HG02763 (cell line): ENCODE measurements around the gene FGFR4.

Experiments
- ATAC-seq: cut with Tn5 transposase; IDR thresholded peaks from one replicate; pipeline ENCODE4 v1.9.1; 2021; ENCODE audit warnings: mild to moderate bottlenecking, moderate library complexity; ENCODE audit not compliant: unreplicated experiment

The FGFR4 gene

GRCh38 chr5:177099422-177100093 is 12.8 kb downstream of the FGFR4 start:
- no peak for ATAC-seq

- no peak for ATAC-seq
These were observed 14.0 kb downstream of the FGFR4 start for GRCh38 chr5:177100714-177101121.

GRCh38 chr5:177103523-177104253 is 17.0 kb downstream of the FGFR4 start:
- no peak for ATAC-seq

- no peak for ATAC-seq
These were observed 19.2 kb downstream of the FGFR4 start for GRCh38 chr5:177105691-177106476.

- ATAC-seq: no peak
These were observed 20.4 kb downstream of the FGFR4 start for GRCh38 chr5:177107159-177107558.

- no peak for ATAC-seq
These were observed 23.1 kb downstream of the FGFR4 start for GRCh38 chr5:177109810-177110209.

GRCh38 chr5:177111720-177112394 is 25.1 kb downstream of the FGFR4 start:
- no peak for ATAC-seq

GRCh38 chr5:177112589-177113220 is 26.0 kb downstream of the FGFR4 start:
- ATAC-seq: no peak

- ATAC-seq: no peak
These were observed 27.1 kb downstream of the FGFR4 start for GRCh38 chr5:177113566-177114424.

- no peak for ATAC-seq
These were observed 30.1 kb downstream of the FGFR4 start for GRCh38 chr5:177116631-177117373.

- no peak for ATAC-seq
These were observed 30.8 kb downstream of the FGFR4 start for GRCh38 chr5:177117441-177118045.

- ATAC-seq: no peak
These were observed 35.9 kb downstream of the FGFR4 start for GRCh38 chr5:177122566-177122965.

- ATAC-seq: no peak
These were observed 37.2 kb downstream of the FGFR4 start for GRCh38 chr5:177123789-177124485.

- ATAC-seq: no peak
These were observed 37.8 kb downstream of the FGFR4 start for GRCh38 chr5:177124486-177124991.

GRCh38 chr5:177126771-177127170 is 40.1 kb downstream of the FGFR4 start:
- ATAC-seq: no peak

- no peak for ATAC-seq
These were observed 41.9 kb downstream of the FGFR4 start for GRCh38 chr5:177128551-177128981.

GRCh38 chr5:177130211-177131018 is 43.7 kb downstream of the FGFR4 start:
- no peak for ATAC-seq
